GM23248 (cell line): Measurements from ENCODE around the gene RNF10. TPM values are rescaled to one million over a fixed set of nuclear protein-coding genes. Genes with fewer than 3 reads are reported as not detected.
"Not testable (repeated sequence)": the region's sequence is repeated elsewhere in the genome, so short reads cannot be mapped to it uniquely, and the experiment has no call there.

Experiments used
- DNase-seq: peaks from one replicate; pipeline ENCODE4 v3.0.0-alpha.2; 2015
- H2AFZ ChIP-seq: fragments of 200-600 bp; sonication (generic); 2 replicates; pipeline ENCODE4 v1.6.1; 2016; ENCODE audit warnings: antibody characterized with exemption
- H3F3A ChIP-seq: fragments of 200-600 bp; sonication (generic); 2 replicates; pipeline ENCODE4 v1.6.1; 2016; ENCODE audit warnings: mild to moderate bottlenecking, antibody characterized with exemption, mixed run types; ENCODE audit not compliant: insufficient read depth
- H3K27ac ChIP-seq: fragments of 200-600 bp; sonication (generic); 2 replicates; pipeline ENCODE4 v1.5.1; 2016; ENCODE audit warnings: mild to moderate bottlenecking
- H3K27me3 ChIP-seq: fragments of 200-600 bp; sonication (generic); replicated peaks from 2 replicates; pipeline ENCODE4 v1.6.1; 2016; ENCODE audit warnings: mild to moderate bottlenecking; ENCODE audit not compliant: insufficient read depth
- H3K36me3 ChIP-seq: fragments of 200-600 bp; sonication (generic); 2 replicates; pipeline ENCODE4 v1.6.1; 2016; ENCODE audit warnings: low read depth, mild to moderate bottlenecking
- H3K4me1 ChIP-seq: fragments of 200-600 bp; sonication (generic); 2 replicates; pipeline ENCODE4 v1.6.1; 2016; ENCODE audit warnings: mild to moderate bottlenecking; ENCODE audit not compliant: insufficient read depth
- H3K4me2 ChIP-seq: fragments of 200-600 bp; sonication (generic); one replicate; pipeline ENCODE4 v1.6.1; 2016; ENCODE audit warnings: mild to moderate bottlenecking; ENCODE audit not compliant: unreplicated experiment
- H3K4me3 ChIP-seq: fragments of 200-600 bp; sonication (generic); 2 replicates; pipeline ENCODE4 v1.5.1; 2016; ENCODE audit warnings: mild to moderate bottlenecking
- H3K79me2 ChIP-seq: fragments of 200-600 bp; sonication (generic); 2 replicates; pipeline ENCODE4 v1.6.1; 2016; ENCODE audit warnings: mild to moderate bottlenecking; ENCODE audit not compliant: insufficient read depth
- H3K9ac ChIP-seq: fragments of 200-600 bp; sonication (generic); 2 replicates; pipeline ENCODE4 v1.6.1; 2016; ENCODE audit warnings: mild to moderate bottlenecking
- H3K9me2 ChIP-seq: fragments of 200-600 bp; sonication (generic); 2 replicates; pipeline ENCODE4 v1.6.1; 2016; ENCODE audit warnings: mixed run types, mild to moderate bottlenecking, moderate library complexity; ENCODE audit not compliant: insufficient read depth
- H3K9me3 ChIP-seq: fragments of 200-600 bp; sonication (generic); one replicate; pipeline ENCODE4 v1.6.1; 2017; ENCODE audit warnings: low read depth
- H4K20me1 ChIP-seq: fragments of 200-600 bp; sonication (generic); 2 replicates; pipeline ENCODE4 v1.6.0; 2016; ENCODE audit not compliant: insufficient read depth
- EZH2 ChIP-seq: fragments of 200-600 bp; sonication (generic); IDR thresholded peaks from 2 replicates; pipeline ENCODE4 v1.6.1; 2018; ENCODE audit warnings: antibody characterized with exemption, mild to moderate bottlenecking; ENCODE audit not compliant: insufficient read depth, poor library complexity, severe bottlenecking
- EZH2phosphoT487 ChIP-seq: fragments of 200-600 bp; sonication (generic); IDR thresholded peaks from 2 replicates; pipeline ENCODE4 v1.6.1; 2018; ENCODE audit warnings: antibody characterized with exemption, moderate library complexity, mild to moderate bottlenecking, low read depth; ENCODE audit not compliant: insufficient read depth
- WGBS, 2 experiments: methylation state at CpG; one replicate each; pipeline ENCODE4 v1.1.6; 2015 to 2017; ENCODE audit warnings: low lambda C conversion rate in 2 of 2, low coverage in 1 of 2; ENCODE audit errors: missing lambda C conversion rate in 2 of 2; 5-methylcytosine and 5-hydroxymethylcytosine counted together
- in situ Hi-C: fragments of 300-500 bp; cut with MboI; formaldehyde crosslinking; loops from 2 replicates; pipeline ENCODE4 v1.15.0; 2020
- polyA plus RNA-seq: library from polyadenylated mRNA; unstranded; fragments of >200 nt; fragmentation: Nextera tagmentation; extraction: Ambion mirVana; gene quantifications from 2 replicates; pipeline ENCODE4 v1.2.1, GENCODE V29; 2016
- total RNA-seq: library from RNA; depleted of rRNA; stranded (reverse); fragments of >200 nt; shearing (Covaris generic); gene quantifications from 2 replicates; pipeline ENCODE4 v1.2.3, GENCODE V29; 2014

The RNF10 gene
- total and polyA plus RNA-seq, 2 experiments from 2014 or later: 69.3 to 130 TPM

DNA sequence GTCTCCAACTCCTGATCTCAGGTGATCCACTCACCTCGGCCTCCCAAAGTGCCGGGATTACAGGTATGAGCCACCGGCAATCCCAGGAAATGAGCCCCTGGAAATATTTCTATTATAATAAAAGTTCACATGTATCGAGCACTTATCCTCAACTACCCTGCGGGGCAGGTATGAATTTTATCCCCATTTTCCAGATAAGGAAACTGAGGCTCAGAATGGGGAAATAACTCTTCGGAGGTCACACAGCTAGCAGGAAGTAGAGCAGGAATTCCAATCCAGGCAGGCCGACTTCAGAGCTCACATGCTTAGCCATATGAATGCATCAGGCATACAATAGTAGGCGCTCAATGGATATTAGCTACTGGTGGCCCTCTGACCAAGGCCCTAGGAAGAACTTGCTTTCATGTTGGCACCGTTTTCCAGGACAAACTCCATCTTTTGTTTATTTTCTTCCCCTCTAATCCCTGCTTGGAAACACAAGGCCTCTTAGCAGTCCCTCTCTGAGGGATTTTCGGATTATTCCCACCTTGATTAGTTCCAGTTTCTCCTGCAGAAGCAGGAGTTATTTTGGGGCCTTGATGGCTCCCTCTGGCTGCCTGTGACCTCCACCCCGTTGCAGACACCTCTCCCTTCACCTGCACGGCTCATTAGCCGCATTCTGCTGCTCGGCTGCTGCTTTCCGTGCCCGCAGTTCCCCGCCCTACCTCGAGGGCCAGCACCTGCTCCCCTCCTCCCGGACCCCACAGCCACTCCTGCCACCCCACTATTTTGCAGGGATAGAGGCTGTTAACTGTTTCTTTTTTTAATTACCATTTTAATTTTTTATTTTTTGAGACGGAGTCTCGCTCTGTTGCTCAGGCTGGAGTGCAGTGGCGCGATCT, 65.8 kb downstream of the RNF10 start:
- no peak for DNase-seq
- no peak overlapping the region for H3K27ac ChIP-seq
- no peaks in the 10 kb centered on the region for H3K9me2 ChIP-seq
- H3K4me2 ChIP-seq: no peak overlapping the region
- peaks cover 28% of the 10 kb centered on the region; the same call in 1 of the 2 replicates for H3K27me3 ChIP-seq
- no peaks in the 10 kb centered on the region for H3K9me3 ChIP-seq
- H3K9ac ChIP-seq: no peak overlapping the region
- no peaks in the 10 kb centered on the region for H3F3A ChIP-seq
- no peak overlapping the region for H3K4me3 ChIP-seq
- no peak overlapping the region for H2AFZ ChIP-seq
- H3K79me2 ChIP-seq: no peaks in the 10 kb centered on the region
- H3K36me3 ChIP-seq: no peaks in the 10 kb centered on the region
- H3K4me1 ChIP-seq: no peaks in the 10 kb centered on the region
- TF ChIP-seq EZH2phosphoT487 (no peak), EZH2 (no peak)
- in situ Hi-C loops: loop anchor here (10.0 kb wide), 1 partner anchor 355 kb away; no protein-coding TSS in a partner anchor
- H4K20me1 ChIP-seq: no peaks in the 10 kb centered on the region
- WGBS, 2 experiments: 77 to 80% methylated on average over 20 to 23 of the region's 23 CpGs

DNA sequence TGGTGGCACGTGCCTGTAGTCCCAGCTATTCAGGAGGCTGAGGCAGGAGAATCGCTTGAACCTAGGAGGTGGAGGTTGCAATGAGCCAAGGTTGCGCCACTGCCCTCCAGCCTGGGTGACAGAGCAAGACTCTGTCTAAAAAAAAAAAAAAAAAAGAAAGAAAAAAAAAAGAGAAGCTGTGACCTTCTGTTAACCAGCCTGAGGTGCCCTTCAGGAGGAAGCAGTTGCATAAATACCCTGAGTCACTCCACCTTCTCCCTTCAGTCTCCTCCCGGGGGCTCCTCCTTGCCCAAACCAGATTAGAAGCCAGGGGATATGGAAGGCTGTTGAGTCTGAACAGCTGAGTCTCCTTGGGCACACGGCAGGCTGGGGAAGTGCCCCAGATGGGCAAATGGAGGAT, 68.3 kb downstream of the RNF10 start:
- H3F3A ChIP-seq, H3K9me2 ChIP-seq, in situ Hi-C loops, H3K9me3 ChIP-seq, H3K4me1 ChIP-seq, H3K79me2 ChIP-seq, H3K9ac ChIP-seq, DNase-seq, H3K4me2 ChIP-seq, H2AFZ ChIP-seq, H3K4me3 ChIP-seq, H3K36me3 ChIP-seq, H4K20me1 ChIP-seq, H3K27ac ChIP-seq: not testable (repeated sequence)
- WGBS, 2 experiments: 73 to 79% methylated on average over 5 of the region's 5 CpGs
- peaks cover 16% of the 10 kb centered on the region; the same call in 1 of the 2 replicates for H3K27me3 ChIP-seq

DNA sequence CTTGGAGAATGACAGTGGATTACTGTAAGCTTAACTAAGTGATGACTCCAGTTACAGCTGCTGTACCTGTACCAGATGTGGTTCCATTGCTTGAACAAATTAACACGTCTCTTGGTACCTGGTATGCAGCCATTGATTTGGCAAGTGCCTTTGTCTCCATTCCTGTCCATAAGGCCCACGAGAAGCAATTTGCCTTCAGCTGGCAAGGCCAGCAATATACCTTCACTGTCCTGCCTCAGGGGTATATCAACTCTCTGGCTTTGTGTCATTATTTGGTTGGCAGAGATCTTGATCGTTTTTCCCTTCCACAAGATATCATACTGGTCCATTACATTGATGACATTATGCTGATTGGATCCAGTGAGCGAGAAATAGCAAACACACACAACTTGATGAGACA, 76.4 kb downstream of the RNF10 start:
- Histone ChIP-seq H3K36me3 (no peaks in the 10 kb centered on the region), H3K9ac (no peak overlapping the region), H4K20me1 (no peaks in the 10 kb centered on the region), H3K79me2 (no peaks in the 10 kb centered on the region), H3K4me1 (no peaks in the 10 kb centered on the region), H3K9me2 (no peaks in the 10 kb centered on the region), H3K4me2 (no peak overlapping the region), H3K27me3 (peaks cover 32% of the 10 kb centered on the region), H2AFZ (no peak overlapping the region), H3K9me3 (no peaks in the 10 kb centered on the region), H3K27ac (no peak overlapping the region), H3K4me3 (no peak overlapping the region), H3F3A (no peaks in the 10 kb centered on the region)
- 23 to 30% methylated on average over 4 of the region's 4 CpGs for WGBS, 2 experiments
- in situ Hi-C loops: no loop called here
- no peak for TF ChIP-seq EZH2
- TF ChIP-seq EZH2phosphoT487: no peak
- no peak for DNase-seq

DNA sequence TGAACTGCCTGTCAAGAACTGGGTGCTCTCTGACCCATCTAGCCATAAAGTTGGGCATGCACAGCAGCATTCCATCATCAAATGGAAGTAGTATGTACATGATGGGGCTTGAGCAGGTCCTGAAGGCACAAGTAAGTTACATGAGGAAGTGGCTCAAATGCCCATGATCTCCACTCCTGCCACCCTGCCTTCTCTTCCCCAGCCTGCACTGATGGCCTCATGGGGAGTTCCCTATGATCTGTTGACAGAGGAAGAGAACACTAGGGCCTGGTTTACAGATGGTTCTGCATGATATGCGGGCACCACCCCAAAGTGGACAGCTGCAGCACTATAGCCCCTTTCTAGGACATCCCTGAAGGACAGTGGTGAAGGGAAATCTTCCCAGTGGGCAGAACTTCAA, 77.4 kb downstream of the RNF10 start:
- H4K20me1 ChIP-seq, H3K79me2 ChIP-seq, H3K4me1 ChIP-seq, H3K4me2 ChIP-seq, DNase-seq, H3K36me3 ChIP-seq, H3F3A ChIP-seq, in situ Hi-C loops, H3K4me3 ChIP-seq, H2AFZ ChIP-seq, H3K9me3 ChIP-seq, H3K9ac ChIP-seq, H3K9me2 ChIP-seq, H3K27ac ChIP-seq: not testable (repeated sequence)
- 19 to 24% methylated on average over 1 of the region's 1 CpG for WGBS, 2 experiments
- H3K27me3 ChIP-seq: peaks cover 36% of the 10 kb centered on the region

DNA sequence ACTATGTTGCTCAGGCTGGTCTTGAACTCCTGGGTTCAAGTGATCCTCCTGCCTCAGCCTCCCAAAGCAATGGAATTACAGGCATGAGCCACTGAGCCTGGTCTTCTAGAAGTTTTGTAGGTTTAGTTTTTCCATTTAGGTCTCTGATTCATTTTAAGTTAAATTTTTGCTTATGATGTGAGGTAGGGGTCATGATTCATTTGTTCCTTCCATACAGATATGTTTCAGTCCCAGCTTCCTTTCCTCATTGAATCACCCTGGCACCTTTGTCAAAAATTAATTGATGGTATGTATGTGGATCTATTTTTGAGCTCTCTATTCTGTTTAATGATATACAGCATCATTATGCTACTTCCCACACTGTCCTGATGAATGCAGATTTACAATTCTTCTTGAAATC, 80.7 kb downstream of the RNF10 start:
- TF ChIP-seq EZH2phosphoT487: no peak
- TF ChIP-seq EZH2: no peak

DNA sequence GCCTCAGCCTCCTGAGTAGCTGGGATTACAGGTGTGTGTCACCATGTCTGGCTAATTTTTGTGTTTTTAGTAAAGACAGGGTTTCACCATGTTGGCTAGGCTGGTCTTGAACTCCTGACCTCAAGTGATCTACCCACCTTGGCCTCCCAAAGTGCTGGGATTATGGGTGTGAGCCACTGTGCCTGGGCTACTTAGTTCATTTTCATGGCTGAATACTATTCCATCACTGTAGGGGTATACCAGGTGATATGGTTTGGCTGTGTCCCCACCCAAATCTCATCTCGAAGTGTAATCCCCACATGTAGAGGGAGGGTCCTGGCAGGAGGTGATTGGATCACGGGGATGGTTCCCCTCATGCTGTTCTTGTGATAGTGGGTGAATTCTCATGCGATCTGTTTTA, 83.0 kb downstream of the RNF10 start:
- DNase-seq, H3K4me2 ChIP-seq, H3K9me3 ChIP-seq, H2AFZ ChIP-seq, H3K36me3 ChIP-seq, H3F3A ChIP-seq, H3K4me1 ChIP-seq, H3K27ac ChIP-seq, in situ Hi-C loops, H3K4me3 ChIP-seq, H3K9ac ChIP-seq, H3K79me2 ChIP-seq, H4K20me1 ChIP-seq, H3K9me2 ChIP-seq: not testable (repeated sequence)
- H3K27me3 ChIP-seq: peaks cover 44% of the 10 kb centered on the region
- 50 to 51% methylated on average over 3 of the region's 3 CpGs for WGBS, 2 experiments

More for the DNA sequence above, 80.7 kb downstream of the RNF10 start:
- in situ Hi-C loops: no loop called here
- Histone ChIP-seq H3K79me2 (no peaks in the 10 kb centered on the region), H3K9ac (no peak overlapping the region), H3K27ac (no peak overlapping the region), H3K4me2 (no peak overlapping the region), H3F3A (no peaks in the 10 kb centered on the region), H3K27me3 (peaks cover 40% of the 10 kb centered on the region), H3K9me2 (no peaks in the 10 kb centered on the region), H3K9me3 (no peaks in the 10 kb centered on the region), H4K20me1 (no peaks in the 10 kb centered on the region), H3K4me3 (no peak overlapping the region), H2AFZ (no peak overlapping the region), H3K4me1 (no peaks in the 10 kb centered on the region), H3K36me3 (no peaks in the 10 kb centered on the region)
- no peak for DNase-seq

DNA sequence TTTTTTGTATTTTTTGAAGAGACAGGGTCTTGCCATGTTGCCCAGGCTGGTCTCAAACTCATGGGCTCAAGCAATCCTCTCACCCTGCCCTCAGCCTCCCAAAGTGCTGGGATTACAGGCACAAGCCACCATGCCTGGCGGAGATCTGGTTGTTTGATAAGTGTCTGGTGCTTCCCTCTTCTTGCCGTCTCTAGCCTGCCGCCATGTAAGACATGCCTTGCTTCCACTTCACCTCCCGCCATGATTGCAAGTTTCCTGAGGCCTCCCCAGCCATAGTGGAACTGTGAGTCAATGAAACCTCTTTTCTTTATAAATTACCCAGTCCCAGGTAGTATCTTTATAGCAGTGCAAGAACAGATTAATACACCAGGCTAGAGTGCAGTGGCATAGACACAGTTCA, 83.6 kb downstream of the RNF10 start:
- peaks cover 44% of the 10 kb centered on the region for H3K27me3 ChIP-seq
- H3K4me1 ChIP-seq, H4K20me1 ChIP-seq, H3K27ac ChIP-seq, DNase-seq, H3F3A ChIP-seq, in situ Hi-C loops, H3K9me2 ChIP-seq, H3K79me2 ChIP-seq, H3K36me3 ChIP-seq, H2AFZ ChIP-seq, H3K9ac ChIP-seq, H3K4me2 ChIP-seq, H3K9me3 ChIP-seq, H3K4me3 ChIP-seq: not testable (repeated sequence)
- 76 to 81% methylated on average over 4 of the region's 4 CpGs for WGBS, 2 experiments
